HUDEP-2 (cell line): ENCODE data around the gene ETFDH.
A peak's percentile ranks its signal among the peaks of the same experiment; 100 is the strongest.
"Not testable (repeated sequence)": the region's sequence is repeated elsewhere in the genome, so short reads cannot be mapped to it uniquely, and the experiment has no call there.

Source experiments
- DNase-seq, 76 experiments: peaks; one replicate each; lab custom pipeline; 2025; ENCODE audit not compliant: unreplicated experiment in 76 of 76; lab: John Stamatoyannopoulos, UW

Gene ETFDH

DNA sequence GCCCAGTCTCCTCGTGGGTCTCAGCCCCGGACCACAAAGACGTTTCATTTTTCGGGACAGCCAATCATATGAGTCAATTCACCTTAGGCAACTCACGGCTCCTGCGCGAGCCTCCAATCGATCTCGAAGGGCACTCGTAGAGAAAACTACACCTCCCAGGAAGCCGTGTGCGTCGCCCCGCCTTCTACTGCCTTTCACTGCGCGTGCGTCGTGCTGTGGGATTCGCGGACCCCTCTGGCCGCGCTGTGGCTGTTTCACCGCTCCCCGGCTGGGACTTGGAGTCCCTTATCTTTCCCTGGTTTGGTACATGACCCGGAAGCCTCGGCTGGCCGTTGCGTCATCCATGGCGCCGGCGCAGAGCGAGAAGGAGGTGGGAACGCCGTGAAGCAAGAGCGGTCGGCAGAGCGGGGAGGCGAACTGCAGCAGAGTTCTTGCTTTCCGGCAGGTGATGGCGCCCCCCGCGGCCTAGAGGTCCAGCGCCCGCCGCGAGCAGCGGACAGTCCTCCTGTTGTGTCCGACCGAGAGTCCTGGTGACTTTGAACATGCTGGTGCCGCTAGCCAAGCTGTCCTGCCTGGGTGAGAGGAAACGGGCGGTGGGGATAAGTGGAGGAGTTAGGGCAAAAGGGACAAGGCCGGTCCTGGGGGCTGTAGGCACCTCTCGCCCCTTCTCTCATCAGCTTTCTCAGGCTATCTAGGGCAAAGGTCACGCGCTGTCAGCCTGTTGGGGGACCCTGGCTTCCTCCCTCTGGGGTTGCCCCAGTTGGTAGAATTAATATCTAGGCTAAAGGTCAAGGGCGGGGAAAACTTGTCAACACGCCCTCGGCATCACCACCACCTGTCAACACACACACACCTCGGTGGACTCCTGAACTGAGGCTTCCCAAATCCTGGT, at the start of gene ETFDH:
ETFDH (plus strand) TSS at position 382 of the 892 bp plus-strand sequence; CDS start at position 543, 161 bp downstream.
- DNase-seq = peak; percentile 79 to 100 (median 98)

DNA sequence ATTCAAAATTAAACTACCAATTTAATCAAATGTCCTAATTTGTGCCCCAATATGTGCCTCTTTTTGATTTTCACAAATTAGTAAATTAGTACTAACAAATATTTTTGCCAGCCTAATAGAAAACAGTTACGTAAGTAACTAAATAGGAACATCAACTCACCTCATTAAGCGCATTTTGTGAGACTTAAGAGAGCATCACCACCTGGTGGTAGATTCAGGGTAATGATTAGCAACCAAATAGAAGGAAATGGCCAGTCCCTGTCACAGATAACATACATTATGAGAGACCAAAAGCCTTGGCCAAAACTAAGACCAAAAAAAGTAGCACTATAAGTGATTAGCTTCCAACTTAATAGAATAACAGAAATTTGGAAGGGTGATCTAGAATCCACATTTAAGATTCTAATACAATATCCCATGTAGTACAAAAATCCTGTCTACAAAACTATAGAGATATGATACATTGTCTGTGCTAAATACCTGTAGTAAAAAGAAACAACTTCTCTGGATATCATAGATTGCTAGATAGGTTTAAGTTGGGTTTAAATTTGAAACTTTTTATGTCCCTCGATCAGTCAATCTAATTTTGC, 47.1 kb upstream of the ETFDH start:
- peak in 18 of 76 experiments; percentile 1 to 56 (median 8) for DNase-seq

DNA sequence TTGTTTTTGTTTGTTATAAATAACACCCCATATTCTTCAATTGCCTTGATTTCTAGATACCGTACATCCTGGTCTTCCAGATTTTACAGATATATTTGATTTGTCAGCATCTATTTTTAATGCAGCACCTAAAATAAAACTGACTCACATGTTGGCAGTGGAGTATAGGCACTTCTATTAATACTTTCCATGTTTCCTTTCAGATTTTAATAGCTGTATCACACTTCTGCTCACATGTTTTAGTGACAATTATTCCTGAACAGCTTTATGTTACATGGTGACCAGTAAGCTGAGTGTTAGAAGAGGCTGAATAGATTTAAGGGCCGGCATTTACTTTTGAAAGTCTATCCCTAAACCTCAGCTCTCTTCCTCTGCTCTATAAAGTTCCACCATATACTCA, 46.6 kb upstream of the ETFDH start:
- DNase-seq = no peak

DNA sequence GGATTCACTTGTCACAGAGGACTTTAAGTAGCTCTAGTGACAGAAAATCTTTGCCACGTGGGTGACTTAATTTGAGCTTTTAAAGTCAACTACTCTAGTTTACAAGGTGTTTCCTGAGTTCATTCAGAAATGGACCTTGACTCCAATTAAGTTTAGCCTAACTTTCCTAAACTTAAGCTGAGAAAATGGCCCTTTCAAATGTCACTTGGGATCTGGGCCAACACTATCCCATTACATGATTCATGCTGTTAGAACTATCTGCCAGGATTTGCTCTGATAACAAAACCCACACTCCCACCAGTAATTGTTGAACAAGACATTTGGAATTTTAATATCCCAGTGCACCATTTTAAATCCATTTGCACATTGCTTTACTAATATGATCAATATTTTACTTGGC, 41.2 kb upstream of the ETFDH start:
- DNase-seq = no peak

DNA sequence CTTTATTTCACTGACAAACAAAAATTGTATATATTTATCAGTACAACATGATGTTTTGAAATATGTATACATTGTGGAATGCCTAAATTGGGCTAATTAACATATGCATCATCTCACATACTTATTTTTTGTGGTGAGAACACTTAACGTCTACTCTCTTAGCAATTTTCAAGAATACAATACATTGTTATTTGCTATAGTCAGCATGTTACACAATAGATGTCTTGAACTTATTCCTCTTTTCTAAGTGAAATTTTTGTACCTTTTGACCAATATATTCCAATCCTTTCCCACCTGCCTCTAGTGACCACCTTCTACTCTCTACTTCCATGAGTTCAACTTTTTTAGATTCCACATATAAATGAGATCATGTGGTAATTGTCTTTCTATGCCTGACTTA, 35.5 kb upstream of the ETFDH start:
- DNase-seq = no peak

DNA sequence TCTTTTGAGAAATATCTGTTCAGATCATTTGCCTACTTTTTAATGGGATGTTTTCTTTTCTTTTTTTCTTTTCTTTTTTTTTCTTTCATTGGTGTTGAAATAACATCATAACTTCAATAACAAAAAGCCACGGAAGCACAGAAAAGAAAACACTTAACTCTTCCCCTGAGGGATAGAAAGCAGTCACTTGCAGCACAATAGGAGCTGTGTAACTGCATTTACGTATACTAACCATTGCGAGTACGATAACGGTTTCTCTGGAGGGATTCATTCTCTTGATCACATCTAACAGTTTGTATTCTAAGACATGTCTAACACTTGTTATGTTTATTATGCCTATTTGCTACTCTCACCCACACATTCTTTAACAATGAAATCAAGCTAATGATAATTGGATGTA, 27.7 kb upstream of the ETFDH start:
- DNase-seq = no peak

DNA sequence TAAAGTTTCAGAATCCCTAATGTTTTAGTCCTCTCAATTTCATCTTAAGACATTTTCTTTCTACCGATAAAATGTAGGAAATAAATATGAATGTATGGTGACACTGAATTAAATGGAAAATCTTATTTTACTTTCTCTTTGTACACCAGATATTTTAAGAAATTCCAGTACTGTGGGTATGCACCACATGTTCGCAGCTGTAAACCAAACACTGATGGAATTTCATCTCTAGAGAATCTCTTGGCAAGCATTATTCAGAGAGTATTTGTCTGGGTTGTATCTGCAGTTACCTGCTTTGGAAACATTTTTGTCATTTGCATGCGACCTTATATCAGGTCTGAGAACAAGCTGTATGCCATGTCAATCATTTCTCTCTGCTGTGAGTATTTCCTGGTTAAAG, 27.3 kb upstream of the ETFDH start:
- no peak for DNase-seq

DNA sequence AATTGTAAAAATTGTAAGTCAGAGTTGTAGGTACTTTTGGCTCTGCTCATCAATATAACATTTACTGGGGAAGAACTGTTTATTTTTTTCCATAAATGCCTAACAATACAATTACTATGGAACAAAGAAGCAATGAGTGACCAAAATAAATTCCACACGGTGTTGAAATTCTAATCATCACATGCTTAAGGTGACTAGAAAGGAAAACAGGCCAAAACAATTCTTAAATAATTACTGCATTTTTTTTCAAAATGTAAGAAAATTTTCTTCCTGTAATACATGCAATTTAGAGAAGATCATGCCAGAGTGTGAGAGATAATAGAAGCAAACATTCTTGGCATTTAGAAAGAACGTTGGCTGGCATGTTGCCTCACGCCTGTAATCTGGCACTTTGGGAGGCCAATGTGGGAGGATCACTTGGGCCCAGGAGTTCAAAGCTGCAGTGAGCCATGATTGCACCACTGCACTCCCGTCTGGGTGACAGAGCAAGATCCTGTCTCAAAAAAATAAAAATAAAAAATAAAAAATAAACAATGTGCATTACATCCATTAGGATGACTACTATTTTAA, 22.9 kb upstream of the ETFDH start:
- peak in 2 of 76 experiments; percentile 1 for DNase-seq

DNA sequence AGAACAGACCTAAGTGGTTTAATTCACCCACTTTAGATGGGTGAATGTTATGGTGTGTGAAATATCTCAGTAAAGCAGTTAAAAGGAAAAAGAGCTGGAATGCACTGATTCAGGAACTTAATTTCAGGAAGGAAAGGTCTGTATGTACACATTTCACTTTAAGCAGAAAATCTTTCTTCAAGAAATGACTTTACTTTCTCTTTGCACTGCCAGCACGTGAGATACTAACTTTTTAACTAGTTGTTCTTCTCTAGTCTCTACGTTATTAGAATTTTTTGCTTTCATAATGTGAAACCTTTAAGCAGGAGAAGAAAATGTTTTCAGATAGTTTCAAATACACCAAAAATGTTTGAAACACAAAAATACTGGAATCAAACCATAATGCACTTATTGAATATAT, 19.2 kb upstream of the ETFDH start:
- no peak for DNase-seq

DNA sequence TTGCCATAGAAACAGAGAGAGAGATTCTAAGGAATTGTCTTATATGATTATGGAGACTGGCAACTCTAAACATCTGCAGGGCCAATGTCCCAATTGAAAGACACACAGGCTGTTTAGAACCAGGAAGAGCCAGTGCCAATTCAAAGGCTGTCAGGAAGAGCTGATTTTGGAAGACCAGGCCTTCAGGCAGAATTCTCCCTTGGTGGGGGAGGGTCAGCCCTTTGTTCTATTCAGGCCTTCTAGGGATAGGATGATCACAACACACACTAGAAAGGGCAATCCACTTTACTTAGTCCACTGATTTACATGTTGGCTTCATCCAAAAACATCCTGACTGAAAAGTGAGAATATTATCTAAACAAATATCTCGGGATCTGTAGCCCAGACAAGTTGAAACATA, 15.7 kb upstream of the ETFDH start:
- no peak for DNase-seq

DNA sequence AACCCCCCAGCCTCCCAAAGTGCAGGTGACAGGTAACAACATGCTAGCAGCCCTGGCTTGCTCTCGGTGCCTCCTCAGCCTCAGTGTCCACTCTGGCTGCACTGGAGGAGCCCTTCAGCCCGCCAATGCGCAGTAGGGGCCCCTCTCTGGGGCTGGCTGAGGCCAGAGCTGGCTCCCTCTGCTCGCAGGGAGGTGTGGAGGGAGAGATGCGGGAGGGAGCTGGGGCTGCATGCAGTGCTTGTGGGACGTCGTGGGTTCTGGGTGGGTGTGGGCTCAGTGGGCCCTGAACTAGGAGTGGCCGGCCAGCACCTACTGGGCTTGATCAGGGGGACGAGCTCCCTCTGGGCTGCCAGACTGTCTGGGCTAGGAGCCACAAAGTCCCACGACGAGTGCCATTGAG, 14.8 kb upstream of the ETFDH start:
- DNase-seq = no peak

DNA sequence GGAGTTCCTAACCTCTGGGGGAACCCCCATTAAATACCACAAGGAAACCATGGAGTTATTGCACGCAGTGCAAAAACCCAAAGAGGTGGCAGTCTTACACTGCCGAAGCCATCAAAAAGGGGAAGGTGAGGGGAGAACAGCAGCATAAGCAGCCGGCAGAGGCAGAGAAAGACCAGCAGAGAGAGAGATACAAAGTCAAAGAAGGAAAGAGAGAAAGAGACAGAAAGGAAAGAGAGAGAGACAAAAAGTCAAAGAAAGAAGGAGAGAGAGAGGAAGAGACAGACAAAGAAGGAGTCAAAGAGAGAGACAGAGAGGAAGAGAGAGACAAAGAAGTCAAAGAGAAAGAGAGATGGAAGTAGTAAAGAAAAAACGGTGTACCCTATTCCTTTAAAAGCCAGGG, 8.8 kb upstream of the ETFDH start:
- not testable (repeated sequence) for DNase-seq

DNA sequence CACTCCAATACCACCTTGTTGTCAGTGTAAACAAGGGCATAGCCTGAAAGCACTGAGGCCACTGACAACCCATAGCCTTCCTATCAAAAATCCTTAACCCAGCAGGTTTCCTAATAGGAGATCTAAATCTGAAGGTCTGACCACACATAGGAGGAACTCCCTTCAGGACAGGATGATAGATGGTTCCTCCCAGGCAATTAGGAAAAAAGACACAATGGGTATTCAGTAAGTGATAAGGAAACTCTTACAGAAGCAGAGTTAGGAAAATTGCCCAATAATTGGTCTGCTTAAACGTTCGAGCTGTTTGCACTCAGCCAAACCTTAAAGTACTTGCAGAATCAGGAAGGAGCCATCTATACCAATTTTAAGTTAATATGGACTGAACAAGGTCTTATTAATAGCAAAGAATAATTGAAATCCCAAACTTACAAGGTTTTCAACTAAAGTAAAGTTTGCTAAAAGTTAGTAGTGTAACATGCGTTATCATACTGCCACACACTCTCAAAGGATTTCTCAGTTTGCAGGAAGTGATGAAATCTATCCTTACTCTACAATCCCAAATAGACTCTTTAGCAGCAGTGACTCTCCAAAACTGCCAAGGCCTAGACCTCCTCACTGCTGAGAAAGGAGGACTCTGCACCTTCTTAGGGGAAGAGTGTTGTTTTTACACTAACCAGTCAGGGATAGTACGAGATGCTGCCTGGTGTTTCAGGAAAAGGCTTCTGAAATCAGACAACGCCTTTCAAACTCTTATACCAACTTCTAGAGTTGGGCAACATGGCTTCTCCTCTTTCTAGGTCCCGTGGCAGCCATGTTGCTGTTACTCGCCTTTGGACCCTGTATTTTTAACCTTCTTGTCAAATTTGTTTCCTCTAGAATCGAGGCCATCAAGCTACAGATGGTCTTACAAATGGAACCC, 8.1 kb upstream of the ETFDH start:
- peak in 5 of 76 experiments; percentile 10 to 32 (median 15) for DNase-seq

DNA sequence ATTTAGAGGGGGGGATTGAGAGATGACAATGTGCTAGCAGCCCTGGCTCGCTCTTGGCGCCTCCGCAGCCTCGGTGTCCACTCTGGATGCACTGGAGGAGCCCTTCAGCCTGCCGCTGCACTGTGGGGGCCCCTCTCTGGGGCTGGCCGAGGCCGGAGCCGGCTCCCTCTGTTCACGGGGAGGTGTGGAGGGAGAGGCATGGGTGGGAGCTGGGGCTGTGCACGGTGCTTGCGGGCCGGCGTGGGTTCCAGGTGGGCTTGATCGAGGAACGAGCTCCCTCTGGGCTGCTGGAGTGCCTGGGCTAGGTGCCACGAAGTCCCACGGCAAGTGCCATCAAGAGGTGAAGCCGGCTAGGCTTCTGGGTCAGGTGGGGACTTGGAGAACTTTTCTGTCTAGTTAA, 7.3 kb upstream of the ETFDH start:
- DNase-seq = no peak

DNA sequence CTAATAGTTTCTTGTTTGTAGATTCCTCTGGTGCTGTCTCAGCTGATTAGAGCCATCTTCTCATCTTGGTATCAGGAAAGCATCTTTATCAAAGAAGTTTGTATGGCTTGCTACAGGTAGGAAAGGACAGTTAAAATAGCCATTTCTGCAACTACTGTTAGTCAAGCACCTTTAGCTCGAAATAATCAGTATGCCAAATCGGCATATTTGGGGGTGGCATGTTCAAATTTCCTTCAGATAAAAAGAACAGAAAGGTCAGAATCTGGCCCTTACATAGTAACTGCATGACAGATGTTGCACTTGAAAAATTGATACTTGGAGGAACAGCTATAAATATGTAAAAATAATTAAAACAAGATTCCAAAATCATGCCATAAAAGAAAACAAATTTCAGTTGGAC, 5.2 kb upstream of the ETFDH start:
- DNase-seq = no peak

DNA sequence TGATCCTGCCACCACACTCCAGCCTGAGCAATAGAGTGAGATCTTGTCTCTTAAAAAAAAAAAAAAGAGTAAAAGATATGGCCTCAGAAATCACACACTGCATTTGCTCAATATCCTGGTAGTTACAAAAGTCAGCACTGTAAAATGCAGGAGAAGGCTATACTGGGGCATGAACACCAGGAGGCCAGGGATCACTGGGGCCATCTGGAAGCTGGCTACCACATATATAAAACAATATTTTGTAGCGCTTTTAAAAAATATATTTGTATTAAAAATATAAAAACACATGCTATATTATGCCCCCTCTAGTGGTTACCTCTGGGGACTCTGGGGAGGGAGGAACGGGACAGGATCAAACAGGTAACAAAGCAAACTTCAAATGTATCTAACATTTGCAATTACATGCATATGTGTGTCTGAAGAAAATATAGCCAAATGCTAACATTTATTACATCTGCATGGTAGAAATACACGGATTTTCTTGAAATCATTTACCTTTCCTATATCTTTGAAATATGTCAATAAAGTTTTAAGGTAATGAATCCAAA, 4.4 kb upstream of the ETFDH start:
- peak in 26 of 76 experiments; percentile 0 to 44 (median 20) for DNase-seq

DNA sequence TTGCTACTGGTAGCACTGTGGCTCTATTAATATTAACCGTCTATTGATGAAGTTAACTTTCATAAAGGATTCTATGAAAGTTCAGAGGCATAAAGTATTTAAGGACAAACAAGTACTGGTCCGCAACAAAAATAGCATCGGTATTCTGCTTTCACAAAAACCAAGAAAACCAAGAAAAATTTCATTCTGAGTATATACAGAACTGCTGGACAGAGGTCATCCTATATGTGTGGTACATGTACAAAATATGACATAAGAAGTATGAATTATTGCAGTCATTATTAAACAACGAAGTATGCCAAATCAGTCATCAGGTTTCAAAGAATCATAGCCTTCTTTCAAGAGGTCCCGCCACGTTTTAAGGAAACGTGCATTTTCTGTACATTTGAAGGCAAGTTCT, 2.8 kb upstream of the ETFDH start:
- no peak for DNase-seq

DNA sequence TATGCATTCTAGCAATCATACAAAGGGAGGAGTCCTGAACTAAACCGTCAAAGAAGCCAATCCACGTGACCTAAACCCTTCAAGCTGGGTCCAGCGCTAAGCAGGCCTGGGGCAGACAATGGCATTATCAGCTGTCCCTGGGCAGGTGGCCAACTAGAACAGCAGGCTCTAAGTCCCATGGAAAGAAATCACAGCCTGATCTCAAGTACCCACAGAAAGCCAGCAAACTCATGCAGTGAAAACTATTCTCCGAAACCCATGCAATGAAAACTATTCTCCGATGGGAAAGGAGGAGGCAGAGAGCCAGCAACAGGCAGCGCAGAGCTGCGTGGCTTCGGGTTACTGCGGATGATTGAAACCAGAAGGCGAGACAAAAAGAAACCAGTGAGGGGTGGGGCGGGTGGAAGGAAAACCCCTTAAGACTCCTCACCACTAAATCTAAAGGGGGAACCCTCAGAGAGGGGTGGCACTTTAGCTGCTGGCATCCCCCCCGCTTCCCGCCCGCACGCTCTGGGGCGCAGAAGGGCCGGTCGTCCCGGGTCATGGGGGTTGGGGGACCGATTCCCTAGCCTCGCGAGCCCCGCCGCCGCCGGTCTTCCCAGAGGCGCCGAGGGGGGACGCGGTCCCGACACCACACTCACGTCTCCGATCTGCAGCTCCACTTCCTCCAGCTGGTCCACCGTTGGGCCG, 976 bp upstream of the ETFDH start:
- DNase-seq = peak; percentile 9 to 95 (median 78)

DNA sequence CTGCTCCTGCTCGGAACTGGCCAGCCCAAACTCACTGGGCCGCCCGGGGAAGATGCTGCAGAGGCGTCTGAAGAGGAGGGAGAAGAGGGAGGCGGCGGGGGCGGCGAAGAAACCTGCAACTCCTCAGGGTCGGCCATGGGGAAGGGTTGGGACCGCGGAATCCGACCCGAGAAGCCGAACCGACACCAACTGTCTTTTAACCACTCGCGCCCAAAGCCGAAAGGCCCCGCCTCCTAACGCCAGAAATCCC, 506 bp upstream of the ETFDH start, which contains the start of gene C4orf46:
C4orf46 (minus strand) TSS at position 223 of the 250 bp plus-strand sequence; CDS start at position 137, 86 bp downstream.
- DNase-seq = no peak

DNA sequence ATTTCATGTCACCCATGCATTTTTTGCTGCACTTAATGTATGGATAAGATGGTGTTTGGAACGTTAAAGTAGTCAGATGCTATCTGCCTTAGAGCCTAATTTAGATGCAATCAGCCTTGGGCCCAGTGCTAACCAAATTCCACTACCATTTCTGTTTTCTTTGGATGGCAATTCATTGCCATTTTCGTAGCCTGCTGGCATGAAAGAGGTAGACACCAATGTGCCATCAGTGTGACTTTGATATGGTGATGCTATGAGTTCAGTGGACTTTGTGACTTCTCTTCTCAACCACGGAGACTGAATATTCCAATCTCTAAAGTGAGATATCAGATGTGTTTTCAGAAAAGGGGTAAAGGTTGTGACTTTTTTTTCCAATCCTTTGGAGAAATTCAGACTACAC, 1.5 kb downstream of the ETFDH start:
- no peak for DNase-seq
